ENCODE measurements around the gene INPP5J.
"Not testable (repeated sequence)": the region's sequence is repeated elsewhere in the genome, so short reads cannot be mapped to it uniquely, and the experiment has no call there.

The INPP5J gene, protein sequence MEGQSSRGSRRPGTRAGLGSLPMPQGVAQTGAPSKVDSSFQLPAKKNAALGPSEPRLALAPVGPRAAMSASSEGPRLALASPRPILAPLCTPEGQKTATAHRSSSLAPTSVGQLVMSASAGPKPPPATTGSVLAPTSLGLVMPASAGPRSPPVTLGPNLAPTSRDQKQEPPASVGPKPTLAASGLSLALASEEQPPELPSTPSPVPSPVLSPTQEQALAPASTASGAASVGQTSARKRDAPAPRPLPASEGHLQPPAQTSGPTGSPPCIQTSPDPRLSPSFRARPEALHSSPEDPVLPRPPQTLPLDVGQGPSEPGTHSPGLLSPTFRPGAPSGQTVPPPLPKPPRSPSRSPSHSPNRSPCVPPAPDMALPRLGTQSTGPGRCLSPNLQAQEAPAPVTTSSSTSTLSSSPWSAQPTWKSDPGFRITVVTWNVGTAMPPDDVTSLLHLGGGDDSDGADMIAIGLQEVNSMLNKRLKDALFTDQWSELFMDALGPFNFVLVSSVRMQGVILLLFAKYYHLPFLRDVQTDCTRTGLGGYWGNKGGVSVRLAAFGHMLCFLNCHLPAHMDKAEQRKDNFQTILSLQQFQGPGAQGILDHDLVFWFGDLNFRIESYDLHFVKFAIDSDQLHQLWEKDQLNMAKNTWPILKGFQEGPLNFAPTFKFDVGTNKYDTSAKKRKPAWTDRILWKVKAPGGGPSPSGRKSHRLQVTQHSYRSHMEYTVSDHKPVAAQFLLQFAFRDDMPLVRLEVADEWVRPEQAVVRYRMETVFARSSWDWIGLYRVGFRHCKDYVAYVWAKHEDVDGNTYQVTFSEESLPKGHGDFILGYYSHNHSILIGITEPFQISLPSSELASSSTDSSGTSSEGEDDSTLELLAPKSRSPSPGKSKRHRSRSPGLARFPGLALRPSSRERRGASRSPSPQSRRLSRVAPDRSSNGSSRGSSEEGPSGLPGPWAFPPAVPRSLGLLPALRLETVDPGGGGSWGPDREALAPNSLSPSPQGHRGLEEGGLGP

DNA sequence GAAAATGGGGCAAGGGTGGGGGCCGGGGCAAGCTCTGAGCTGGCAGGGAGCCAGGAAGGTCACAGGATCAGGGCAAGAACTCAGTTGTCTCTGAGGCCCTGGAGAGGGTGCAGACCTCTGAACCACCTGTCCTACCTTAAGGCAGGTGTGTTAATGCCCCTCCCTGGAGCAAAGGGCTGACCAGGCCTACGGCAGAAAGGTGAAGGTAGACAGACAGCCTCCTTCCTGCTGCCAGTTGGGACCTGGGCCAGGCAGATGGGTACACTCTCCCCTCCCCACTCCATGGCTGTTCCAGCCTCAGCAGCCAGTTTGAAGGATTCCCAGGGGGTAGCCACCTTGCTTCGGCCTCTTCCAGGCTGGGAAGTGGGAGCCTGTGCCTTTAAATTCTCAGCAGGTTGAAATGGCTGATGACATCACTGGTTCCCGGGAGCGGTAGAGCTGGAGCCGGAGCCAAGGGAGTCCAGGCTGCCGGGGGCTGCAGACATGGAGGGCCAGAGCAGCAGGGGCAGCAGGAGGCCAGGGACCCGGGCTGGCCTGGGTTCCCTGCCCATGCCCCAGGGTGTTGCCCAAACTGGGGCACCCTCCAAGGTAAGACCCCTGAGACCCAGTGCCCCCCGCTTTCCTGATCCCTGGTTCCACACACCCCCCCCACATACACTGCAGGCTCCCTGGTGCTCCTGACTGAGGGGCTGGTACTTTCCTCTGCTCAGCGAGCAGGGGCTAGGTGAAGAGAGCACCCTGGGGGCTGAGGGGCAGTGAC is at the start of gene INPP5J:
Gene INPP5J, plus strand, starts transcription at position 435 of the 760 bp plus-strand sequence. Its CDS starts 49 bp downstream, at position 484.
- DNase-seq (ENCODE audit: low spot score): peak; percentile 92

DNA sequence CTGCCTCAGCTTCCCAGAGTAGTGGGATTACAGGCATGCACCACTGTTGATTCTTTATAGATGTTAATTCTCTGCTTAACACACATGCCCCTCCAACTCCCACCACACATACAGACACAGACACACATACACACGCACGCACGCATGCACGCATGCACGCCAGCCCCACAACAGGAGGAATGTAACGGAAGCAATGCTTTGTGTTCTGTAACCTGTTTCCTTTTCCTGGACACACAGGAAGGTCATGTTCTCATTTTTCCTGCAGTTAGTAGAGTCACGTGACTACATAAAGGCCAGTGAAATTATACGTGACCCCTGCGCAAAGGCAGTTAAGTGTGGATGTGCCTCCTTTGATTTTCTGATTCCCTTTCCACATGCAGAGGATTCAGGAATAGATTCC is 49.6 kb upstream of the INPP5J start:
- not testable (repeated sequence) for DNase-seq (ENCODE audit: low spot score)

DNA sequence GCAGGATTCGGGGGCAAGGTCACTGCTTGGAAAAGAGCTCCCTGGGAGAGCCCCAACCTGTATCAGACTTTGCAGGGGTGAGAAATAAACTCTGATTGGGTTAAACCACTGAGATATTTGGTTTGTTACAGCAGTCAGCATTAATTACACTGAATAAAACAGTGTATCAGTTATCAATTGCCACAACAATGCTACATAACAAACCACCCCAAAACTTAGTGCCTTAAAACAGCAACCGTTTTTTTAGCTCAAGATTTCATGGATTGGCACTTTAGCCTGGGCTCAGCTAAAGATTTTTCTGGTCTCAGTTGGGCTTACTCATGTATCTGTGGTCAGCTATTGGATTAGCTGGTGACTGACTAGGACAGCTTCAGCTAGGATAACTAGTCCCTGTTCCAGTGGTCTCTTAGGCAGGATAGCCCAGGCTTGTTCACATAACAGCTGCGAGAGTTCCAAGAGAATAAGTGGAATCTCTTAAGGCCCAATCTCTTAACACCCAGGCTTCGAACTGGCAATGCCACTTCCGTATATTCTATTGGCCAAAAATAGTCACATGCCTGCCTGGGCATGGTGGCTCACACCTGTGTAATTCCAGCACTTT is 49.1 kb upstream of the INPP5J start:
- not testable (repeated sequence) for DNase-seq (ENCODE audit: low spot score)

DNA sequence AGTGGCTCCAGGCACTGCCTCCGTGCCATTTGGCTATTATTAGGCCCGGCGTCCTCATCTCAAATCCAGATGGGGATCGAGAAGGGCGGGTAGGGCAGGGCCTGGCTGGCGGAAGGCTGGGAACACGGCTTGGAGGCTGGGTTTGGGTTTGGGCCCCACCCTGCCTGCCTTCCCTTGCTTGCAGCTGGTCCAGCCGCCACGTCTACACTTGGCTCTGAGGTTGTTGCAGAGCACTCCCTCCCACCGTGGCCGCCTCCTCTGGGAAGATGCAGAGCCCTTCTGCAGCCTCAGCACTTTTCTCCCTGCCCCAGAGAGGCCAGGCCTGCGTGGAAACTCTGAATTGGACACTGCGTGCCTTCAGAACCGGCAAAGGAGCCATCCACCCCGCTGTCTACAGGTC is 46.8 kb upstream of the INPP5J start:
- DNase-seq (ENCODE audit: low spot score): no peak

DNA sequence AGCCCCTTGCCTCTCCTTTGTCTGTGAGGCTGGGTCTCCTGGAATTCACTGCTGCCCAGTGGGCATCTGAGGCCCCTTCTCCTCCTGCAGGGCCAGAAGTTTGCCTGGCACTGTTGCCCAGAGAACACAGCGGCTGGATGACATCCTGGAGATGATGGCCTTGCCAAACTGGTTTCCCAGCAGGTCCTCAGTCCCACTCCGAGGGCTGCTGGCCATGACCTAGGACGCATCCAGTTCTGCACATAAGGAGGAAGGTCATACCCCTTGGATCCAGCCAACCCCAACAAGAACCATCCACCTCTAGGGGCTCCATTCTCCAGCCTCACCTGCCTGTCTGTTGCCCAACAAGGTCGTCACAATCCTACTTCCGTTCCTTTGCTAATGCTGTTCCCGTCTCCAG is 45.1 kb upstream of the INPP5J start:
- no peak for DNase-seq (ENCODE audit: low spot score)

DNA sequence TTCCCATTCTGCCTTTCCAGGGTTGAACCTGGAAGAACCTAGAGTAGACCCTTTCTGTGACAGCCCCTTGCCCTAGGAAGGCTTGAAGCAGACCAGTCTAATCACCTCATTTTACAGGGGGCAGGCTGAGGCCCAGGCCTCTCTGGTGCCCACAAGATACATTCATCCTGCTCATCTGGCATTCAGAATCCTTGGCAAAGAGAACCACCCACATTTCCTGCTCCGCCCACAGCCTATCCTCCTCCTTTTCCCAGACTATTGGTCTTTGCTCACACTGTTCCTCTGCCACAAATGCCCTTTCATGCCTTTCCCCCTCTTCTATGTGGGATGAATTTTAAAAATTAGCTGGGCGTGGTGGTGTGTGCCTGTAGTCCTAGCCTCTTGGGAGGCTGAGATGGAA is 44.4 kb upstream of the INPP5J start:
- peak; percentile 22 for DNase-seq (ENCODE audit: low spot score)

DNA sequence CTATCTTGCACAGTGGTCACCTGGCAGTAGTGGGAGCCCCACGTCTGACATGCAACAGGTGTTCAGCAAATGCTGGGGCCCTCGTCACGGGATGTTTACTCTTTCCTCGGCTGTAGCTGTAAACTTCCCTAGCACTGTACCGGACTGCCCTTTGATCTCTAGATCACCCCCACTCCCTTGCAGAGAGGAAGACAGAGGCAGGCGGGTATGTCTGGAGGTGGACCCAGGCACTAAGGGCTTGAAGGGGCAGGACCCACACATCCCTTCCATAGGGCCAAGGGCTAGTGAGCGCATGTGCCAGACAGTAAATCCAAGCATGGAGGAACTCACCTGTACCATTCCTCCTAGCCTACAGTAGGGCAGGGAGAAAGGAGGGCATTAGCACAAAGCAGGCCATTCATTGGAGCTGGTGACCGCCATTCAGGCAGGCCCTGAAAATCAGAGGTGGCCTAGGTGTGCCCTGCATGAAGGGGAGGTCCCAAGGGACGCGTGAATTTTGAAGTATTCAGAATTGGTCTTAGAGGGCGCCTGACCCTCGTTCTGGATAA is 43.6 kb upstream of the INPP5J start:
- DNase-seq (ENCODE audit: low spot score): peak; percentile 84

DNA sequence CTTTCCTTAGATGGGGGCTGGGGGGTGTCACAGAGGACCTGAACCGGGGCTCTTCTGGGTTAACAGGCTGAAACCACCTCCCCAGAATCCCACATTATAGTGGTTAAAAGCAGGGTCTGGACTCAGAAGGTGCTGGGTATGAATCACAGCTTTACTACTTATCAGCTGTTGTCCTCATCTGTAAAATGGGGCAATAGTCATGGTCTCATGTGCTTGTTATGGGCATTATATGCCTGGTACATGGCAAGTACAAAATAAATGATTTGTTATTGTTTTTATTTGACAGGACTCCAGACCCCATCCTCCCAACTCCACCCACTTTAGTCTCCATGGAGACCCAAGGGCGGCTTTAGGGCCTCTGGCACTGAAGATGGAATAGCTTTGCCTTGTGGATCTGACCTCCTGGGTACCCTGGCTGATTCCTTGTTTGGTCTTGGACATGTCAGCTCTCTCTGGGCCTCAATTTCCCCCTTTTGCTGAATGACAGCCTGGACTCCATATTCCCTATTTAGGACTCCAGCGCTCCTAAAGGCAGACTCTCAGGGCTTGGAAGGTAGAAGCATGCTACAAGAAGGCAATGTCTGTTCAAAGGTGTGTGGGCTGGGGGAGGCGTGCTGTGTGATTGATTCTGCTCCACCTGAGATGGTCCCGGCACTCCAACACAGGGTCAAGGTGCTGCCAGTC is 42.5 kb upstream of the INPP5J start:
- peak; percentile 54 for DNase-seq (ENCODE audit: low spot score)

DNA sequence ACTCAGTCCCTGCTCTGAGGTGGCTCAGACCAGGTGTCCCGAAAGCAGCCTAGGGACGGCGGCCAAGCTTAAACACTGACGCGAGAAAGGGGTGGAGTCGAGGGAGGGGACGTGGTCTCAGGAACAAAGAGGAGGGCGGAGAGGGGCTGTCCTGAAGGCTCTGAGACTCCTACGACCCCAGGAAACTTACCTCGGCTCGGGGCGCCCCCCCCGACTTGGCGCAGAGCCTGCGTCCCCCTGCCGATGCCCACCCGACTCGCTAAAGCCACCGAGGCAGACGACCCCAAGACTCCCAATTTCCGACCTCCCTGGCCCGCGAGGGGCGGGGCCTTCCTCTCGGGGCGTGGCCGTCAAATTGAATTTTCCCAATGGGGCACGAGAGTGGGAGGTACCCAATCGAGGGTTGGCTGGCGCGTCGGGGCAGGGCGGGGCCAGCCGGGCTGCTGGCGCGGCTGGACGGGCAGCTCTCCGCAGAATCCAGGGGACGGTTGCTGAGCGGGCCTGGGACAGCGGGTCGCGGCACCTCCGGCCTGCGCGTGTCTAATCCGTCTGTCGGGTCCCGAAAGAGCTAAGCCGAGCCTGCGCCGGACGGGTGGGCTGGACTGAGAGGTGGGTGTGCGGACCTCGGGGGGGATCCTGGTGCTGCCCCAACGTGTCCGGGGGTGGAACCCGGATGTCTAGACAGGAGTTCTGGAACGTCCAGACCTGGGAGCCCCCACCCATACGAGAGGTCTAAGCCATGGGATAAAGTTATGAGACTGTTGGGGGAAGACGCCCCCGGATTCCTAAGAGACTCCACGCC is 41.7 kb upstream of the INPP5J start, which contains the start of gene SMTN:
Gene SMTN, plus strand, starts transcription at position 471 of the 802 bp plus-strand sequence. CDS start 1,941 bp downstream, outside the sequence.
- DNase-seq (ENCODE audit: low spot score): peak; percentile 99

DNA sequence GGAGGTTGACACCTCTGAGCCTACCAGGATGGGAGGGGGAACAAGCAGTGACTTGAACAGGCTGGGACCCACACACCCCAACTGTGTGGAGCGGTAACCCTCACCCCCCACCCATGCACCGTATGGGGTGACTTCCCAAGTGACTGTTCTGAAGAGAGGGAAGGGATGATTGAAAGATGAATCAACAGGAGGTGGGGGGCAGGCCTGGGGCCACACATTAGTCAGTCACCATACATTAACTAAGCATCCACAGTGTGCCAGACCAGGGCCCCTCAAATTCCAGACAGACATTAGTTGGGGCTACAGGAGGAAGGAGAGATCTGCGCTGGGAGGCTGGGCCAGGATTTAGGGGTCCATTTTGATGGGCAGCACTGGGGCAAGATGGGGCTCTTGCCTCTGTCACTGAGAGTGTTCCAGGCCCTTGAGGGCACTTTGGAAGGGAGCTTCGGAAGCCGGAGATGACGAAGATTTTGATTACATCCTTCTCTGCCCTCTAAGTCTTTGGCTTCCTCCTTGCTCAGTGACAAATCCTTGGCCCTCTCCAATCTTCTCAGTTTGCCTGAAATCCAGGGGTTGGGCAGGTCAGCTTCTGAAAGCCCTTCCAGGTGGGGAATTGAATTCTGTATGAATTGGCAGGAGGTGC is 40.7 kb upstream of the INPP5J start:
- peak; percentile 36 for DNase-seq (ENCODE audit: low spot score)

DNA sequence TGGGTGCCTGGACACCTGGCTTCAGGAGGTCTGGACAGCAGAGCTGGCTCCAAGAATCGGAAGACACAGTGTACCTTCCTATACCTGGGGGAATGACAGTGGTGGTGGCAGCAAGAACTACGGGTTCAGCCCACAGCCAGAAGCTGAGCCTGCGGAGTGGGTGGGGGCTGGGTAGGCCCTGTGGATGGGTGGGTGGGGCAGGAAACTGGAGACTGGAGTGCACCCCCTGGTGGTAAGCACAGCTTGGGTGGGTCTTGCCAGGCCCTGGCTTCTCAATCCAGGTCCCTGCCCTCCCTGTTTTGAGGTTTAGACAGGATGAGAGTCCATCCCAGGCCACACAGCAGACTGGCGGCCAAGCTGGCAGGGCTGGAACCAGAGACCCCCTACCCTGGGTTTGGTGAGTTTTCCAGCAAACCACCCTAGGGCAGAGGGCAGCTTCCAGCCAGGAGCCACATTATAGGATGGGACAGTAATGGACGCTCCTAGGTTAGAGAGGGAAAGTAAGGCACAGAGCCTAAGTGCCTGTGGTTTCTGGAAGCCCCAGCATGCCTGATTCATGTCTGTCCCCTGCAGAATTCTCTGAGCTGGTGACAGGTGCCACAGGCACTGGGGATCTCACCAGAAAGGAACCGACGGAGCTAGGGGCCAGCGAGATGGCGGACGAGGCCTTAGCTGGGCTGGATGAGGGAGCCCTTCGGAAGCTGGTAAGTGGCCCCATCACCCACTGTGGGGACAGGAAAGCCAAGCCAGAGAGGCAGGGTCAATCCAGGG is 40.0 kb upstream of the INPP5J start:
- DNase-seq (ENCODE audit: low spot score): peak; percentile 99

DNA sequence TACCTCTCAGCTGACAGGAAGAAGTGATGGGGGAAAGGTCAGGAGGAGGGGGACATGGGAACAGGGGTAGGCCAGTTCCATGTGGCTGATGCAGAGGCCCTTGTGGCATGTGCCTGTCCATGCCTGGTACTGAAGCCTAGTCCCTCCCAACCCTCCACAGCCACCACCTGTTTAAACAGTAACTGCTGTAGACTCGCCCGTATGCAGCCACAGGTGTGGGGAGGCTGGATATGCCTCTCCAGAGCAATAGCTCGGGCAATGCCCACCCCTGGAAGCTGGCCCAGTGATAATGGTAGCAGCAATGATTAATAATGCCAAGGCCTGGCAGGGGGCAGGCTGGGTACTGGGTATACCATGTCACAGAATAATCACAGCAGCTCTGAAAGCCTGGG is 39.4 kb upstream of the INPP5J start:
- peak; percentile 41 for DNase-seq (ENCODE audit: low spot score)

DNA sequence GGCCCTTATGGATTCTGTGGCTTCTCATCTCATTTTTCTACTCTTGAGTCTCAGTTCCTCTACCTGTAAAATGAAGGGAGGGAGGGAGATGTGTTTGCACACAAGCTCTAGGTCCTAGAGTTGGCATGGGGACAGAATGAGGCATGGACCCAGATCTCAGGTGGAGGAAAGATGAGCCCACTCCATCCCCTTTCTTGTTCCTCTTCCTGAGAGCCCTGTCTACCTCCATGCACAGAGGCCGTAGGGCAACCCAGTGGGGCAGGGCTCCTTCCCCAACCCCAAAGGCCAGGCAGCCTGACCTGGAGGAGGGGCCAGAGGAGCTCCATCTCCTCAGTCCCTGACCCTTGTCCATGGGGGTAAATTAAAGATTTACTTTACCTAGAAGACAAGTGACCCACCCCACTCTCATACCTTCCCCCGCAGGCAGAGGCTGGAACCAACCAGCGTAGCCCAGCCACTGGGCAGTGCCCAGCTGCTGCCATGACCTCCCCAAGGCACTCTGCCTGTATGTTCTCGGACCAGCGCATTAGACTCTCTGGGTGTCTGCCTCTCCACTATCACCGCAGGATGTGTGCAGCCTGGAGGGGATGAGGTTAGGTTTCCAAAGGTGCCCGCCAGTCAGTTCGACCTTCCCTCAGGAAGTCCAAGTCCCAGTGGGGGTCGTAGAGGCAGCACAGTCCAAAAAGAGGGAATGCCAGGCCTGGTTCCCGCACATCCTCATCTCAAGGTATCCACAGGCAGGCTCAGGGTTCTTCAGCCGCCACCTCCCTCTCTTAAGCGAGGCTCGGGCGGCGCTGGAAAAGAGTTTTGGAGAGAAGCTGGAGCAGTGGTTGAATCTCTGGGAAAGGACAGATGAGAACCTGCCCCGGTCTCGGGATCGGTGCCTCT is 38.6 kb upstream of the INPP5J start:
- DNase-seq (ENCODE audit: low spot score): peak; percentile 29

DNA sequence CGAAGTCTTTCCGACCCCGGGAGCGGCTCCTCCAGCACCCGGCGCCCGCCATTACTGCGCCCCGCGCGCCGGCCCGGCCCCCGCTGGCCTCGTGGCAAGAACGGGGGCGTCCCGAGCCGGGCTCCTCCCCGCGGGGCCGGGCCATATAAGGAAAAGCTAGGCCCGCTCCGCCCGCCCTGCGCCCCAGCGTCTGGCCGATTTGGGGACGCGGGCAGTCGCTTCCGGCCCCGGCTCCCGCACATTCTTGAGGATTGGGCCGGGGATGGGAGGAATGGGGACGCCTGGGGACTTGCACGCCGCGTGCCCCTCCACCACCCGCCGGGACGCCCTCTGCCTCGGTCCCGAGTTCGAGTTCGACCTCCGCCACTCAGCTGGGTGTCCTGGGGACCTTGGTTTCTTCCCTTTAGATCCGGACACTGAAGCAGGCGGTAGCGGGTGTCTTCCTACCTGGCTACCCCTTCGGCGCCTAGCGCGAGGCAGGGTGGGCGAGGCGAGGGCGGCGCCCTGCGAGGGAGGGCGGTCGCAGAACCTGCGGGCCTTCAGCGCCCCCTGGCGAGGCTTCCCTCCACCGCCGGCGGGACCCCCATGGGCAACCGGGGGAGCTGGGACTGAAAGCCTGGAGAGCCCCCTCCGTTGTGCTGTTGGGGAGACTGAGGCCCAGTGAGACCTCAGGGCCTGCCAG is 37.8 kb upstream of the INPP5J start:
- DNase-seq (ENCODE audit: low spot score): peak; percentile 37

DNA sequence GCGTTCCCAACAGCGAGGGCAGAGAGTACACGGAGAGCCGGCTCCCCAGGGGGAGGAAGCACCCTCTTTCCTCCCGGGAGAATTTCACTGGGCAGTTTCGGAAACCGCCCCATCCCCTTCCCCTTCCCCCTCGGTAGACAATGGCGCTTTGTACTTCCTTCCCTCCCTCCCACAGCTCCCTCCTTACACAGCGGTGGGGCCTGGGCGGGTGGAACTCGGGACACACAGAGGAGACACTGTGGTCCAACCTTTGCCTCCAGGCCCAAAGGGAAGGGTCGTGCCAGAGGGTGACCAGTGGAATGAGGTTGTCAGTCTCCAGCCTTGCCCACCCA is 37.3 kb upstream of the INPP5J start:
- peak; percentile 31 for DNase-seq (ENCODE audit: low spot score)

DNA sequence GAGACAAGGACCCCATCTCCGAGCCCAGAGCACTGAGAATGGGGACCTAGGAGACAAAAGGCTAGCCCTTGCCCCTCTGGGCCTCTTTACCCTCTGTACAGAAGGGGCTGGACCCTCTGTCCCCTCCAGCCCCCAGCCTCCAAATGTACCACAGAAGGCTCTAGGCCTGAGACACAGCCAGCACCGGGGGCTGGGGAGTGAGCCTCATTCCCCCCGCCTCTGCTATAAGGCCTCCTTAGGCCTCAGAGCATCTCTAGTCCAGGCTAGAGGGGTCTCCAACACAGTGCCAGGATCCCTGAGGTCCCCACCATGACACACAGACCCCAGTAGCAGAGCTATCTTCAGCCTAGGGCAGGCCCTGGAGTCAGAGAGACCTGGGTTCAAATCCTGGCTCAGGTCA is 36.8 kb upstream of the INPP5J start:
- DNase-seq (ENCODE audit: low spot score): peak; percentile 20
